GM19452 (cell line): Measurements from ENCODE around the gene TASL.
"Not testable (repeated sequence)": the region's sequence is repeated elsewhere in the genome, so short reads cannot be mapped to it uniquely, and the experiment has no call there.

Experiments used
- ATAC-seq: cut with Tn5 transposase; IDR thresholded peaks from one replicate; pipeline ENCODE4 v1.9.1; 2021; ENCODE audit not compliant: unreplicated experiment

TASL gene, protein sequence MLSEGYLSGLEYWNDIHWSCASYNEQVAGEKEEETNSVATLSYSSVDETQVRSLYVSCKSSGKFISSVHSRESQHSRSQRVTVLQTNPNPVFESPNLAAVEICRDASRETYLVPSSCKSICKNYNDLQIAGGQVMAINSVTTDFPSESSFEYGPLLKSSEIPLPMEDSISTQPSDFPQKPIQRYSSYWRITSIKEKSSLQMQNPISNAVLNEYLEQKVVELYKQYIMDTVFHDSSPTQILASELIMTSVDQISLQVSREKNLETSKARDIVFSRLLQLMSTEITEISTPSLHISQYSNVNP

DNA sequence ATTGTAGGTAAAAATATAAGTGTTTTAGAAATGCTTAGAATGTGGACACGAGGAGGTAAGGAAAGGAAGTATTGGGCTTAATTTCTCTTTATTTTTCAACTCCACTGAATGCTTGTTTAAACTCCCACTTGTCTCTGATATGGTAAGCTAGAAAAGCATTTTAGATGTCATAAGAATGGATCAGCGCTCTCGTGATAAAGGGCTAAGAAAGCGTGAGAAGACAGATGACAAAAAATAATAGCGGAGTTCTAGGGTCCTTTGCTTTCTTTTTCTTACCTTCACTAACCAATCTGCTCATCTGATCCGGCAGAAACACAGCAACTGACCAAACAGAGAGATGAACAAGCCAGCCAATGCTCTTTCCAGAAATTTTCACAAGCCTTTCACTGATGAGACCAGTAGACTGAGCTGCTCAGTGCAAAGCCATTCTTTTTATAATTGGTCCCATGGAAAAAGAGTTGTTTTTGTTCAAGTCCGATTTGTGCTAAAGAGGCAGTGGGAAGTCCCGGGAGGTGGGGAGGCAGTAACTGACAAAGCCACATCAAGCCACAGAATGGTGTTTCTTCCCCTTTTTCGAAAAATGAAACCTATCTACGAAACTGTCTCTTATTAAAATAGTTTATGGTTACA is at the start of gene TASL:
Gene TASL, minus strand, starts transcription at position 405 of the 630 bp plus-strand sequence. CDS start 17,411 bp downstream, outside the sequence.
- ATAC-seq, result peak; percentile 90

DNA sequence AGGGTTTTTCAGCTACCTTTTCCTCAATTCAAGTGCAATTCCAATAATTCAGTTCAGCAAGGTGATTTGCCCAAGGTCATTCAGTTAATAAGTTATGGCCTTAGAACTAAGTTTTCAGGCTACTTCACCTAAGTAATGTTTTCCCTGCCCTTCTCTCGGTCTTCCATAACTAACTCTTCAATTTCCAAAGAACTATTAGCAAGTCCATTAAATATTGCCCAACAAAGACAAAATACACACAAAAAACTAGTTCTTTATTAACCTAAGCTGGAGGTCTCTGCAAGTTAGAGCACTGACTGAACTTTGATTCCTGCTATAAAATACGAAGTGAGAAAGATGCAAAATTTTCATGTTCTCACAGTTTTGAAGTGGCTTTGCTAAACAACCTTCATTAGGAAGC is 48.8 kb upstream of the TASL start:
- no peak for ATAC-seq

DNA sequence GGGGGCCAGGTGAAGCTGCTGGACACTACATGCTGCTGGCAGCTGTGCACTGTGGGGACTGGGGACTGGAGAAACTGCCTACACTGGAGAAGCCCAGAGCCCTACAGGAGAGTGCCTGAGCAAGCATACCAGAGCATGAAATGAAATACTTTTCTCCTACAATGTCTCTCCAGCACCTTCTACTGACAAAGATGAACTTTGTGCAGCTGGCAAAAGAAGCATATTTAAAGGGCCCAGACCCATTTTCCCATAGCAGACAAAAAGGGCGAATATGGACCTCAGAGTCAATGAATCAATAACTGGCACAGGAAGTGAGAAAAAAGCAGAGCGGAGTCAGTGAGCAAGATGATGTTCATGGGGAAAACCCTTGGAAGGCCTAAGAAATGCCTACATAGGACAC is 44.8 kb upstream of the TASL start:
- ATAC-seq, result no peak

DNA sequence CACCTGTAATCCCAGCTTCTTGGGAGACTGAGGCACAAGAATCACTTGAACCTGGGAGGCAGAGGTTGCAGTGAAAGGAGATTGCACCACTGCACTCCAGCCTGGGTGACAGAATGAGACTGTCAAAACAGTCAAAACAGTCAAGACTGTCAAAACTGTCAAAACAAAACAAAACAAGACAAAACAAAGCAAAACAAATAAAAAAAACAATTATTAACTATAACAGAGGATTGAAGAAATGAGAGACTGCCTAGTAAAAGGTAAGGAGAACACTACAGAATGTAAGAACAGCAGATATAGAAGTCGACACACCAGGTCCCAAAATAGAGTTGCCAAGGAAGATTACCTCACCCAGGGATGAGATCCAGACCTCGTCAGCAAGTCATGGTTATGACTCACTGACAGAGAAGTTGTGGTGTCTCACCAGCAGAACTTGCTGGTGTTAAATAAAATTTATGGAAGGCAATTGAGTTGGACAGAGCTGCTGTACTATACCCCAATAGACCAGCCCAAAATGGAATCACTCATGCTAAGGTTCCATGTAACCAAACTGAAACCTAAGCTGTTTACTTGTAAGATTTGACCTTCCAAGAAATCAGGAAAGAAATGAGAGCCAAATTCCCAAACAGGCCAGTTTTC is 43.5 kb upstream of the TASL start:
- no peak for ATAC-seq

GRCh38 chrX:30620125-30620524 is 42.6 kb upstream of the TASL start:
- no peak for ATAC-seq

DNA sequence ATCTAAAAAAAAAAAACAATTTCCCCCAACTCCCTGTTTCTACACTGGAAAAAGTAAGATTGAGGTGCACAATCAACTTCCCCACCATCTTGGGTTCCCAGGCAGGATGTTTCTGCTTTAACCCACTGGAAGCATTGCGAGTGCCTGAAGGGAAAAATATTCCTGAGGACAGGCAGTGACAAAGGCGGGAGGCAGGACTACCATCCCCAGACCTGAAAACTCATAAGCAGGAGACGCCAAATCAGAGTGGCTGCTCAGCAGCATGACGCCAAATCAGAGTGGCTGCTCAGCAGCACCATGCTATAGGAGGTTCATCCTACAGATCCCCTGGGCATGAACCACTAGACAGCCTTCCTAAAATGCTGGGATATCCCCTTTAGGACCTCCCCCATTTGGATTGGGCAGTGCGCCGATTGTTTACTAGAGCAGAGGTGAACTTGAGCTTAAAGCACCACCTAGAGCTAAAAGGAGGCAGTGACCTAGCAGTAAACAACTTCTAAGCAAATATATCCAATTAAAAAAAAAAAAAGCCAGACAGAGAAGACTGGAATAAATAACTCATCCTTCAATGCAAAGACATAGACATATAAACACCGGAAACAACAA is 40.7 kb upstream of the TASL start:
- no peak for ATAC-seq

- no peak for ATAC-seq
These were observed 37.7 kb upstream of the TASL start for GRCh38 chrX:30615229-30615628.

DNA sequence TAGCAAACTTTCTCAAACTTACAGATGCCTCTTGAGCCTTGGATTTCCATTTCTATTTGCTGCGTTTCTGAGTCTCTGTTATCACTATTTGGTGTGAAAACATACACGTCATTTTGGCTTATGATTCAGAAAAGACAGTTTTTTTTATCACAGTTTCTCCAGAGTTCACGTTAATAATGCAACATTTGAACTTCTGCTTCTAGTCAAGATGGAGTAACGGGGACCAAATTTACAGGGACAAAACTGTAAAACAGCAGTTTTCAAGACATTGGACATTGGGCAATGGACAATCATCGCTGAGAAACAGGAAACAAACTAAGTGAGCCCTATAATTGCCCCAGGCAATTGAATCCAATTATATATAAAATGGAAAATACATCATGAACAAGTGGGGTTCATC is 36.2 kb upstream of the TASL start:
- ATAC-seq, result no peak

GRCh38 chrX:30612250-30612655 is 34.7 kb upstream of the TASL start:
- ATAC-seq, result no peak

DNA sequence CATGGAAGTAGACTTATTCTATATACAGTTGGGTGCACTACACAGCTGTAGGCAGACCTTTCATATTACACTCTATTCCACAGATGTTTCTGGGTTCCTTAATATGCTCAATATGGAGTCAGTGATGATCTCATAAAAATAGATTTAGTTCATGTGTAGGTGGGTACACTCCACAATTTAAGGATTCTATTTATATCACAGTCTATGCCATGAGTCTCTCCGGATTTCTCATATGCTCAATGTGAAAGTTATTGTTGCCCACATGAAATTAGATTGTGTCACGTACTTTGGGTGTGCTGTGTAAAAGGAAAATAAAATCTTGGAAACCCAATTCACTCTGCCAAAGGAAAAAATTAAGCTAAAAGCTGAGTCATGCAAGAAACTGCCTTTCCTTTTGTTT is 32.5 kb upstream of the TASL start:
- ATAC-seq, result no peak

DNA sequence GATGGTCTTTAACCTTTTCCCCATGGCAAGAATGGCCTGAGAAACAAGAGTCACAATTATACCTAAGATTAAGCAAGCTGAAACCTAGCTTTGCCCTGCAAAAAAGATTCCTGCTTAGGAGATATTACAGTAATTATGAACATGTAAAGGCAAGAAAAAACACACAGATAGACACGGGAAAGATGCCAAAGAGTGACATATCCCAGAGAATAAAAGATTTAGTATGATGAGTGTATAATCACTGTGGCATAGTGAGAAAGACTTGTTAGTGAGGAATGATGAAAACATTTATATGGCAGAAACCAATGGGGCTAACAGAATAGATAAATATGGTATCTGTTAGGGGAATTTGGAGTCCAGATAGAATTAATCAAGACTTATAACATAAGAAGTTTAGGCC is 29.6 kb upstream of the TASL start:
- ATAC-seq, result no peak

DNA sequence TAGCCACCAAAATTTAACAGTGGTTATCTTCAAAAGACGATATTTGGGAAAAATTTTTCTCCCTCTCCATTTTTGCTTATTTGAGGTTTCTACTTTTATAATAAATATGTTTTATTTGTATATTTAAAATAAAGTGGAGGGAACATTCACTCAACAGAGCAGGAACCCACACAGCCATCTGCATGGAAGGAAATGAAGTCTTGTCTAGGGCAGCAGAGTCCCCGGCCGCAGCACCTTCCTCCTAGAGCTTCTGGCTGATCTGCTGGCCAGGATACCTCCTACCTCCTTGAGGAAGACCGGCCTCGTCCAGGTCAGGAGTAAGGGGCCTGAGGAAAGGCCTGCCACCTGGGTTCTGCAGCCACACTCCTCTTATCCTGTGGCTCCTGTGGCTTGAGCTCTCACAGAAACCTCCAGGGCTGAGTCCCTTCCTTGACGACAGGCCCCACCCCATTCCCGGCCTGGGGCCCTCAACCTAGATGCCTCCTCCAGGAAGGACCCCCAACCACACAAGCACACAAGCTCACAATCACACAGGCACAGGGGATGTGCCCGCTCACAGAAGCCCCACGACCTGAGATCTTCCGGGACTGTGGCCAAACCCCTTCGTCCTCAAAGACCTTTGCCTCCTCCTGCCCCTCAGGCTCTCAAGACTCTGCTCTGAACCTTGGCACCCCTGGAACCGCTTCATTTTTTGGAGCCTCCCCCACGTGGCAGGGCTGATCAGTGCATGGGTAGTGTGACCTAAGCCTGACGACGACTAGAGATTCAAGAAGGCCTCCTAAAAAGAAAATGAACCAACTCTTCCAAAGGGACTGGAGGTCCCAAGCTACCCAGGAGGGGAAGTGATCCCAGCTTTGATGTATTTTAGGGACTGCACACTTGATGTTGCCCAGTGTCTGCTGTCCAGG is 23.0 kb upstream of the TASL start:
- not testable (repeated sequence) for ATAC-seq

- ATAC-seq, result peak; percentile 72
These were observed 19.8 kb upstream of the TASL start for GRCh38 chrX:30597216-30598012.

DNA sequence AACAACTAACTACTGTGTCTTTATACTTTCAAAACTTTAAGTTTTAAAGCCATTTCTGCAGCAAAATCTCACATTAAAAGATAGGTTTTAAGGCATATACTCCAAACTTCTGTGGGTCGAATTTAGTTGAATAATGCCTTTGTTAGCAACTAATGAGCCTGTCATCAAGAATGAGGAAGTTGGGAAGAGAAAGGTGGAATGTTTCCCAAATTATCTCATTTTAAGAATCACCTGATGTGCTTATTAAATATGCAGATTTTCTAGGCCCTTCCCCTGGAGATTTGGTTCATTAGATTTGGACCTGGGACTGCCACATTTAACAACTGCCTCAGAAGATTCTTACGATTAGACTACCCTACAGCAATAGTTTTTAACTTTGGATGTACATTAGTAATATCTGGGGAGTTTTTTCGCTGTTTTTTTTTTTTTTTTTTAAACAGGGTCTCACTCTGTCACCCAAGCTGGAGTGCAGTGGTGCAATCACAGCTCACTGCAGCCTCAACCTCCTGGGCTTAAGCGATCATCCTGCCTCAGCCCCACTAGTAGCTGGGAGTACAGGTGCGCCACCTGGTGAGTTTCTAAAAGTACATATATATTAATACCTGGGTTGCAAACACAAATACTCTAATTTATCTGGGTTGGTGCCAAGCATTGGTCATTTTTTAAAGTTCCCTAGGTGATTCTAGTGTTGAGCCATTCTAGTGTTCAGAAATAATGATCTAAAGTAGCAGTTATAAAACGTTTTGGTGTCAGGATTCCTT is 16.1 kb upstream of the TASL start:
- peak; percentile 37 for ATAC-seq

DNA sequence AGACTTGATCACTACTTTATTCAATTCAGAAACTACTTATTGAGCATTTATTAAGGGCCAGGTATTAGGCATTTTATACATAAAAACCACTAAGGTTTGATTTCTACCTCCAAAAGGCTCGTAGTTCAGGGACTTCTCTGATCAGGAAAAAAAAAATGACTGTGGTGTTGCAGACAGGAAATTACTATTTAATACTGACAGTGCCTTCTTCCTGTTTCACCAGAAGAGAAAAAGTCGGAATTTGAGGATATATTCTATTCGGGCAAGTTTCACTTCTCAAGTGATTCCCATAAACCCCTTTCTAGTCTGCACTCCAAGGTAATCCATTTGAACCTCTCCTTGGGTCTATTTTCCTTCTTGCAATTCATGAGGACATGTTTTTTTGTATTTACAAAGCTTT is 15.3 kb upstream of the TASL start:
- no peak for ATAC-seq

DNA sequence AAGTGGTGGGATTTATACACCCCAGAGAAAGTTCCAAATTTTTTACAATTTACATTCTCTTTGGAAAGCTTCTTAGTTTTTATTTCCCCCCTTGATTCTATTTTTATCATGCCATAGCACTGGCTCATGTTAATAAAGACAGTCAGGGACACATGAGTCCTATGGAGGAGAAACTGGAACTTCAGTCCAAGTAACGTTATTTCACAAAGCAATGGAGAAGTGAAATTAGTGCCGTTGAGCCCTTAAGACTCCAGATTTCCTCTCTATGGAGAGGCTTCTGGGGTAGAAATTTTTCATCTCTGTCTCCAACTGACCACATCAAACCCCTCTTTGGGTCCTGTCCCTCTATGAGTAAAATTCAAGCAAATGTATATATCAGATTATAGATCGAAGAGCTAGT is 12.8 kb upstream of the TASL start:
- no peak for ATAC-seq

DNA sequence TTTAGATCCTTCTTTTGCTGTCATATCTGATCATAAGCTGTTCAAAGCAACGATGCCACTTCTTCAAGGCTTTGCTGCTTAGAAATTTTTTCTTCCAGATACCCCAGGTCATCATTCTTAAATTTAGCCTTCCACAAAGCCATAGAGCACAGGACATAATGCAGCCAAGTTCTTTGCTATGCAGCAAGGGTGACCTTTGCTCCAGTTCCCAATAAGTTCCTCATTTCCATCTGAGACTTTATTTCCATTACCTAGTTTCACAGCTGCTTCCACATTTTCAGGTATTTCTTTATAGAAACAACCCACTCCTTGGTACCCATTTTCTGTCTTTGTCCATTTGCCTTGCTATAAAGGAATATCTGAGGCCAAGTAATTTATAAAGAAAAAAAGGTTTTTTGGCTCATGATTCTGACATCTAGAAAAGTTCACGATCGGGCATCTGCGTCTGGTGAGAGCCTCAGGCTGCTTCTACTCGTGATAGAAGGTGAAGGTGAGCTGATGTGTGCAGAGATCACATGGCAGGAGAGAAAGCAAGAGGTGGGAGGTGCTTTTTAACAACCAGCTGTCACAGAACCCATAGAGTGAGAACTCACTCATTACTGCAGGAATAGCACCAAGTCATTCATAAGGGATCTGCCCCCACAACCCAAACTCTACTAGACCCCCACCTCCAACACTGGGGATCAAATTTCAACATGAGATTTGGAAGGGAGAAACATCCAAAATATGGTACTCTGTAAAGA is 11.8 kb upstream of the TASL start:
- no peak for ATAC-seq

- ATAC-seq, result no peak
These were observed 8.9 kb upstream of the TASL start for GRCh38 chrX:30586516-30586915.

- no peak for ATAC-seq
These were observed 5.1 kb upstream of the TASL start for GRCh38 chrX:30582664-30583063.
